ENCODE measurements around the gene PTPN1.
"Not testable (repeated sequence)": the region's sequence is repeated elsewhere in the genome, so short reads cannot be mapped to it uniquely, and the experiment has no call there.

The PTPN1 gene

GRCh38 chr20:50509923-50510705 lies at the start of gene PTPN1:
Gene PTPN1 (plus strand): TSS chr20:50510383. CDS start chr20:50510528, 145 bp downstream.
- DNase-seq: peak; percentile 43

GRCh38 chr20:50460608-50461267 lies 49.4 kb upstream of the PTPN1 start:
- no peak for DNase-seq

GRCh38 chr20:50462093-50462690 lies 48.0 kb upstream of the PTPN1 start:
- no peak for DNase-seq

- no peak for DNase-seq
Measured at GRCh38 chr20:50464026-50464724, 46.0 kb upstream of the PTPN1 start.

- DNase-seq: no peak
Measured at GRCh38 chr20:50464725-50465650, 45.2 kb upstream of the PTPN1 start.

GRCh38 chr20:50467174-50467573 lies 43.0 kb upstream of the PTPN1 start:
- no peak for DNase-seq

- DNase-seq: no peak
Measured at GRCh38 chr20:50467718-50468356, 42.3 kb upstream of the PTPN1 start.

- no peak for DNase-seq
Measured at GRCh38 chr20:50468378-50468798, 41.8 kb upstream of the PTPN1 start.

GRCh38 chr20:50469176-50469723 lies 40.9 kb upstream of the PTPN1 start:
- DNase-seq: no peak

- DNase-seq: no peak
Measured at GRCh38 chr20:50469796-50470195, 40.4 kb upstream of the PTPN1 start.

GRCh38 chr20:50470264-50470858 lies 39.8 kb upstream of the PTPN1 start:
- DNase-seq: no peak

- no peak for DNase-seq
Measured at GRCh38 chr20:50471231-50471630, 39.0 kb upstream of the PTPN1 start.

GRCh38 chr20:50472693-50473664 lies 37.2 kb upstream of the PTPN1 start:
- no peak for DNase-seq

- not testable (repeated sequence) for DNase-seq
Measured at GRCh38 chr20:50474356-50474755, 35.8 kb upstream of the PTPN1 start.

- no peak for DNase-seq
Measured at GRCh38 chr20:50475681-50476292, 34.4 kb upstream of the PTPN1 start.

- DNase-seq: no peak
Measured at GRCh38 chr20:50477239-50477872, 32.8 kb upstream of the PTPN1 start.

GRCh38 chr20:50478162-50478990 lies 31.8 kb upstream of the PTPN1 start:
- no peak for DNase-seq

GRCh38 chr20:50481741-50482140 lies 28.4 kb upstream of the PTPN1 start:
- DNase-seq: no peak
